HG03045 (cell line): ENCODE measurements around the gene PLXNA4.

Experiments
- ATAC-seq: cut with Tn5 transposase; IDR thresholded peaks from one replicate; pipeline ENCODE4 v1.9.1; 2021; ENCODE audit warnings: mild to moderate bottlenecking, moderate library complexity; ENCODE audit not compliant: unreplicated experiment

Gene PLXNA4

GRCh38 chr7:132564849-132565248, 11.4 kb downstream of the PLXNA4 start:
- ATAC-seq = no peak

GRCh38 chr7:132564090-132564489, 12.2 kb downstream of the PLXNA4 start:
- no peak for ATAC-seq

GRCh38 chr7:132562690-132563089, 13.6 kb downstream of the PLXNA4 start:
- no peak for ATAC-seq

GRCh38 chr7:132561763-132562162, 14.5 kb downstream of the PLXNA4 start:
- ATAC-seq = no peak

DNA sequence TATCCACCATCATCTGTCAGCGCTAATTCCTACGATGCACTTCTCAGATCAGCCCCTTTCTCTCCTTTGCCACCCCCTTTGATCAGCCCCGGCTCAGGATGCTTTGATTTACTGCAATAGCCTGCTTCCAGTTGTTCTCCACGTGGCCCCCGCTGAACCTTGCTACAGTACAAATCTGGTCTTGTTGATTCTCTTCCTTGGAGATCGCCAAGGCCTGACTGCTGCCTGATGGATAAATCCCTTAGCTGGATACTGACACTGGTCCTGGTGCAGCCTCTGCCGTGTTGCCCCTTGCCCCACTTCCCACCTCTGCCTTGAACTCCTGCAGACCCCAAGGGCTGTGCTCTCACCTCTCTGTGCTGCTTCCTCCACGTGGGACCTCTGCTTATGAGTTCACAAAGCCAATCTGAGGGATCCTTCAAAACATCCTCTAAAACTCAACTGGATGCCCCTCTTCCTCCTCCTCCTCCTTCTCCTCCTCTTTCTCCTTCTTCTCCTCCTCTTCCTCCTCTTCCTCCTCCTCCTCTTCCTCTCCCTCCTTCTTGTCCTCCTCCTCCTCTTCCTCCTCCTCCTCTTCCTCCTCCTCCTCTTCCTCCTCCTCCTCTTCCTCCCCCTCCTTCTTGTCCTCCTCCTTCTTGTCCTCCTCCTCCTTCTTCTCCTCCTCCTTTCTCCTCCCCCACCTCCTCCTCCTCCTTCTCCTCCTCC, 15.3 kb downstream of the PLXNA4 start:
- ATAC-seq = no peak

- ATAC-seq = no peak
These were observed 16.2 kb downstream of the PLXNA4 start for GRCh38 chr7:132560105-132560504.

- ATAC-seq = no peak
These were observed 17.5 kb downstream of the PLXNA4 start for GRCh38 chr7:132558815-132559214.

DNA sequence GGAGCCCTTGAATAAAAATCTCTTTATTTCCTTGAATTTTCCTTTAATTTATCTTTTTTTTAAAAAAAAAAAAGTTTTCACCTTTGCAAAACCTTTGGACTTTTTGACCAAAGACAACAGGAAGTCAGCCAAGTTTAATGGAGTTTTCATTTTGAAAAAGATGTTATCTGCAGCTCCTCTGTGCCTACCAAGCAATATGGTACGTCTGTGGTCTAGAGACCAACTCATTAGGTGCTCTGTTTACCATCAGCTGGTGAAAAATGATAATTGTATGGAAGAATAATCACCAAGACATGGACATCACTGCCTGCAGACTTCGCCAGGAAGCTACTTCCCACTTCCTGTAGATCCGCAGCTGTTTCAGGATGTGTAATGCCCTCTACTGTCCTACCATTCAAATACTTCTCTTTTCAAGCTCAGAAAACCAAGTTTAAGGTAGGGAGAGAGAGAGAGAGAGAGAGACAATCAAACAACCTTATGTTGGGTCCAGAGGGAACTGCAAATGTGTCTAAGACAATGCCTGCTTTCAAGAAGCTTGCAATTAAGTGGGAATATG, 18.7 kb downstream of the PLXNA4 start:
- no peak for ATAC-seq

GRCh38 chr7:132554446-132554845, 21.8 kb downstream of the PLXNA4 start:
- no peak for ATAC-seq

- no peak for ATAC-seq
These were observed 23.2 kb downstream of the PLXNA4 start for GRCh38 chr7:132553031-132553430.

DNA sequence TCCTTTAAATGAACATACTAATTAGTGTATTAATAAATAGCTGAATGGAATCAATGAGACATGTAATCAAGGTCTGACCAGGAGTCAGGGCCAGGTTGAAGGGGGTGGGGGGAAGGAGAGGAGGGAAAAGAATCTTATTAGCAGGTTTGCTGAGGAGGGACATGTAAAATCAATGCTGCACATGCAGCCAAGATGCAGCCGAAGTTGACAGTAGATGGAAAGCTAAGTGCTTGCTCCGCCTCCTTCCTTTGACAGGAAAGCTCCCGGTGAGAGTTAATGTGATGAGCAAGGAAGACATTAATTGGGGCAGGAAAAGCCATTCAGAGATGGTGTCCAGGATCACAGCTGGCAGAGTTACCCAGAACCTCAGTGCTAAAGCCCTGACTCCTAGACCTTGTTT, 24.4 kb downstream of the PLXNA4 start:
- ATAC-seq = no peak

DNA sequence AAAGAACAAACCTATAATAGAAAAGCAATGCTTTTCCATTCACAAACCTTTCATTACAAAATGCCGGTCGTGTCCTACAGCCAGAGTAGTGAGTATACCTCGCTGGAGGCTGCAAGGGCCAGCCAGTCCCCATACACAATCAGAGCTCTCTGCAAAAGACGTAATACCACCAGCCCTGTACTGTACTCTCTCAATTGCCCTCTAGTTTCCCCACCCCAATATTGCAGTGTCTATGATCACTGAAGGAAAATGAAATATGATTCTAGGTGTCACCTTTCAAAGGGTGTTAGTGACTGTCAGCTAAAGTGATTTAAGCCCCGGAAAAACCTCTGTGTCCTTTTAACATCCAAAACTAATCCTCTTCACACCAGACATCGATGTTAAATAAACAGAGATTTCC, 24.8 kb downstream of the PLXNA4 start:
- ATAC-seq = no peak

- no peak for ATAC-seq
These were observed 27.7 kb downstream of the PLXNA4 start for GRCh38 chr7:132548489-132549078.

- ATAC-seq = no peak
These were observed 28.4 kb downstream of the PLXNA4 start for GRCh38 chr7:132547821-132548220.

- no peak for ATAC-seq
These were observed 29.7 kb downstream of the PLXNA4 start for GRCh38 chr7:132546366-132547127.

DNA sequence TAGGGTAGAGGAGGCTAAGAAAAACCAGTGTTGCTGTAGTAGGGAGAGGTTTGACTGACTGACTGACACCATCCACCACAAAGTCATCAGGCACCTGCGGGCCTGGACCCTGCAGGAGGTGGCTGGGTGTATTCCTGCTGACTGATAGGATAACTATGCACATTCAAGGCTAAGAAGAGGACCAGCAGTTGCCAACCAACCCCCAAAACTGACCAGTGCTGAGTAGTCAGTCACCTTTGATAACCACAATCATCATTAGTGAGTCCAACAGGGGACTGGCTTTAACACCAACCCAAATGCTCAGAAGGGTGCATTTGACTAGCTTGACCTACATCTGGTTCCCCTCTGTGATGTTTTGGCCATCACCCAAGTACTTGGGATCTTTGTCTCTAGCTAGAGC, 30.5 kb downstream of the PLXNA4 start:
- ATAC-seq = no peak

DNA sequence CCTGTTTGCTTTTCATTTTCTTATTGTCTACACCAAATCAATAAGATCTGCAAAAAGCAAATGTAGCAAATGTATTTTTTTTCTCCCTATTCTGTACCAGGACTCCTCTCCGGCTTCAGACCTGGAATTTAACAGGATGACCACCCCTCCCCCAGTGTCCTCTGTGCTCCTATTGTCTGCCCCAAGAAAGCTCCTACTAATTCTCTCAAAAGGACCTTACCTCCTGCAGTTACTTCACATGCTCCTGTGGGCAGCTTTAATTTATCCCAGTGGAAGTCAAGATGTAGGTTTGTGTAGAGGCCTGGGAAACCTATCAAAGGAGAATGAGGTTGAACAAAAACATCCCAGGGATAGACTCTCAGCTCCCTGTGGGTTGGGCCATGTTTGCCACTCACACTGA, 31.3 kb downstream of the PLXNA4 start:
- no peak for ATAC-seq

- ATAC-seq = no peak
These were observed 32.2 kb downstream of the PLXNA4 start for GRCh38 chr7:132544025-132544424.

DNA sequence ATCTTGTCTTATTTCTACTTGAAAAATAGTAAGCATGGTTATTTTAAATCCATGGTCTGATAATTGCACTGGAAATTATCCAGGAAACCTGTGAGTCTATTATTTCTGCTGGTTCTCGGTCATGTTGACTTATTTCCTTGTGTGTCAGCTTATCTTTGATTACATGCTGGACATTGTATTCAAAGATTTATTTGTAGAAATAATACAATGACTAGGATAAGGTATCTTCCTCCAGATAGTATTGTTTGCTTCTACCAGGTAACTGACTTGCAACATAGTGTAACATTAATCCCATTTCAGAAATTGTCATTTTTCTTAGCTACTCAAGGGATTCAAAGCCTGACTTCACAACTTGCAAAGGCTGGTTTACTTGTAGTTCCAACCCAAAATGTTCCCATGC, 33.4 kb downstream of the PLXNA4 start:
- no peak for ATAC-seq

- no peak for ATAC-seq
These were observed 34.6 kb downstream of the PLXNA4 start for GRCh38 chr7:132541656-132542055.

GRCh38 chr7:132537456-132538145, 38.7 kb downstream of the PLXNA4 start:
- ATAC-seq = no peak
